K562 (cell line): ENCODE data around the gene NCOA6. TPM values are rescaled to one million over a fixed set of nuclear protein-coding genes. Genes with fewer than 3 reads are reported as not detected.
A peak's percentile ranks its signal among the peaks of the same experiment; 100 is the strongest.

Source experiments
- ATAC-seq: fragments of 200-7000 bp; cut with Tn5 transposase; 3 replicates; pipeline ENCODE4 v1.9.1; 2020; ENCODE audit warnings: moderate library complexity
- BruUV-seq: library from RNA; stranded (reverse); fragments of 400-500 nt; replicated peaks from 2 replicates; lab custom pipeline; 2021; lab: Mats Ljungman, UMichigan
- CTCF ChIA-PET: fragments of 300-600 bp; formaldehyde crosslinking; extraction: SDS; loops from one replicate; lab custom pipeline; 2021; ENCODE audit warnings: low intra/inter-chr PET ratio; lab: Yijun Ruan, JAX
- POLR2A ChIA-PET: fragments of 300-600, 350-650 bp; sonication (Branson Sonifier 250); formaldehyde crosslinking; extraction: SDS; loops from one replicate; lab custom pipeline; 2021; ENCODE audit warnings: antibody characterized with exemption, inconsistent platforms; lab: Yijun Ruan, JAX
- DNase-seq, 4 experiments: peaks; one replicate each; pipeline versions ENCODE4 v3.0.0 to v3.0.0-alpha.2; 2011 to 2018; ENCODE audit warnings: low spot score in 3 of 4, mixed read lengths in 3 of 4; ENCODE audit errors: extremely low read depth in 1 of 4
- FAIRE-seq: peaks from 2 replicates; lab custom pipeline; 2011; peaks lifted over from hg19 to GRCh38; lab: Jason Lieb, UNC
- H2AFZ ChIP-seq: 2 replicates; pipeline ENCODE4 v1.6.0; 2011; ENCODE audit warnings: low read depth, low read length, control low read depth, inconsistent platforms
- H3K27ac ChIP-seq: fragments of 200-600 bp; 3 replicates; pipeline ENCODE4 v1.8.0; 2011; ENCODE audit warnings: low read depth, mild to moderate bottlenecking, control low read depth, inconsistent platforms, low read length, moderate library complexity, mixed read lengths; ENCODE audit errors: extremely low read depth
- H3K27me3 ChIP-seq, 2 experiments: fragments of 300-600 bp in 1 of 2; 2 replicates in 1 of 2; 3 replicates in 1 of 2; pipeline versions ENCODE4 v1.6.0 to v1.8.0; 2011; ENCODE audit warnings: inconsistent platforms in 2 of 2, low read length in 2 of 2, mild to moderate bottlenecking in 1 of 2, mixed read lengths in 1 of 2, moderate library complexity in 1 of 2; ENCODE audit not compliant: control insufficient read depth in 2 of 2, insufficient read depth in 2 of 2
- H3K36me3 ChIP-seq: fragments of 300-600 bp; 3 replicates; pipeline ENCODE4 v1.8.0; 2011; ENCODE audit warnings: mild to moderate bottlenecking, low read length, inconsistent platforms; ENCODE audit not compliant: control insufficient read depth, insufficient read depth
- H3K4me1 ChIP-seq, 2 experiments: fragments of 200-600 bp in 1 of 2; replicated peaks in 1 of 2; 2 replicates in 1 of 2; 3 replicates in 1 of 2; pipeline versions ENCODE4 v1.5.1 to v1.8.0; 2011; ENCODE audit warnings: inconsistent platforms in 2 of 2, low read length in 2 of 2, mild to moderate bottlenecking in 1 of 2, mixed read lengths in 1 of 2, moderate library complexity in 1 of 2; ENCODE audit not compliant: control insufficient read depth in 2 of 2, insufficient read depth in 2 of 2
- H3K4me2 ChIP-seq: 2 replicates; pipeline ENCODE4 v1.6.1; 2011; ENCODE audit warnings: low read length, control low read depth, inconsistent platforms, mixed read lengths; ENCODE audit not compliant: insufficient read depth
- H3K4me3 ChIP-seq: fragments of 200-600 bp; sonication (generic), shearing (Covaris generic); 2 replicates; pipeline ENCODE4 v1.5.1; 2016; ENCODE audit warnings: control low read depth, inconsistent platforms
- H3K79me2 ChIP-seq: fragments of 200-600 bp; 3 replicates; pipeline ENCODE4 v1.8.0; 2011; ENCODE audit warnings: low read length, inconsistent platforms; ENCODE audit not compliant: control insufficient read depth, insufficient read depth
- H3K9ac ChIP-seq, 2 experiments: 2 replicates each; pipeline versions ENCODE4 v1.6.0 to v1.6.1; 2011; ENCODE audit warnings: low read depth in 2 of 2, low read length in 2 of 2, control low read depth in 1 of 2, inconsistent platforms in 1 of 2, mild to moderate bottlenecking in 1 of 2, mixed read lengths in 1 of 2; ENCODE audit not compliant: insufficient read depth in 1 of 2
- H3K9me1 ChIP-seq: one replicate; pipeline ENCODE4 v1.6.0; 2011; ENCODE audit warnings: inconsistent platforms, mild to moderate bottlenecking, low read length, moderate library complexity; ENCODE audit not compliant: control insufficient read depth, insufficient read depth
- H3K9me3 ChIP-seq: replicated peaks from 2 replicates; pipeline ENCODE4 v1.5.1; 2011; ENCODE audit warnings: low read depth, low read length, inconsistent platforms; ENCODE audit not compliant: control insufficient read depth, insufficient read depth
- H4K20me1 ChIP-seq: replicated peaks from 2 replicates; pipeline ENCODE4 v1.6.1; 2011; ENCODE audit warnings: low read length, inconsistent platforms, mixed read lengths; ENCODE audit not compliant: control insufficient read depth, insufficient read depth
- CTCF ChIP-seq, 3 experiments: IDR thresholded peaks in 2 of 3; conservative IDR thresholded peaks in 1 of 3; 2 replicates each; pipeline ENCODE4 v1.5.1; 2011 to 2012; ENCODE audit warnings: low read length in 3 of 3, mild to moderate bottlenecking in 3 of 3, control low read depth in 2 of 3, improper control_type of control experiment in 1 of 3, inconsistent platforms in 1 of 3, low read depth in 1 of 3, mixed read lengths in 1 of 3, moderate library complexity in 1 of 3; ENCODE audit not compliant: insufficient read depth in 2 of 3
- NCOR1 ChIP-seq: fragments of 450-650 bp; IDR thresholded peaks from 2 replicates; pipeline ENCODE4 v1.6.1; 2016; ENCODE audit warnings: mild to moderate bottlenecking, moderate library complexity
- PRDM10 ChIP-seq: fragments of 450-650 bp; IDR thresholded peaks from 2 replicates; pipeline ENCODE4 v1.6.1; 2018; ENCODE audit not compliant: partially characterized antibody
- XRCC3 ChIP-seq: fragments of 450-650 bp; IDR thresholded peaks from 2 replicates; pipeline ENCODE4 v1.6.1; 2017; ENCODE audit warnings: mild to moderate bottlenecking, moderate library complexity
- ZBTB33 ChIP-seq: sonication (generic); formaldehyde crosslinking; IDR thresholded peaks from 2 replicates; pipeline ENCODE4 v1.8.1; 2023; ENCODE audit warnings: mild to moderate bottlenecking, missing genetic modification reagents
- ZNF740 ChIP-seq, 3 experiments: fragments of 200-800 bp in 1 of 3; sonication (Bioruptor generic) in 1 of 3; sonication (generic) in 1 of 3; formaldehyde crosslinking in 1 of 3; IDR thresholded peaks; 2 replicates each; pipeline versions ENCODE4 v1.6.1 to v1.8.0; 2016 to 2022; ENCODE audit warnings: mild to moderate bottlenecking in 2 of 3, missing compliant biosample characterization in 2 of 3, missing genetic modification characterization in 2 of 3, missing genetic modification reagents in 1 of 3
- WGBS: fragments of 100-300 bp; shearing (Covaris generic); methylation state at CpG from one replicate; pipeline ENCODE4 v1.1.6; 2016; ENCODE audit warnings: low coverage, mixed read lengths; ENCODE audit not compliant: insufficient coverage; ENCODE audit errors: missing lambda C conversion rate; 5-methylcytosine and 5-hydroxymethylcytosine counted together
- in situ Hi-C: fragments of 300-500 bp; cut with MboI; formaldehyde crosslinking; loops from 4 replicates; pipeline ENCODE4 v1.15.0; 2018; ENCODE audit warnings: inconsistent platforms, mixed read lengths
- intact Hi-C: fragments of 100-400 bp; cut with micrococcal nuclease; formaldehyde crosslinking; loops from 2 replicates; pipeline ENCODE4 v1.14.2; 2022
- polyA plus RNA-seq, 8 experiments: library from polyadenylated mRNA; depleted of rRNA in 4 of 8; stranded (reverse) in 5 of 8; unstranded in 3 of 8; fragments of >200 nt; fragmentation: Nextera tagmentation in 2 of 8; fragmentation: Illumina TruSeq in 1 of 8; extraction: Ambion mirVana in 2 of 8; extraction: Trizol in 1 of 8; gene quantifications; 2 replicates each; pipeline versions ENCODE4 v1.2.1 to v1.2.3, GENCODE V29; 2011 to 2014; ENCODE audit warnings: inconsistent platforms in 1 of 8, missing spikeins in 1 of 8
- total RNA-seq, 7 experiments: library from RNA; depleted of rRNA in 6 of 7; stranded (reverse); fragments of >200 nt in 6 of 7; fragmentation: Illumina TruSeq in 2 of 7; extraction: Trizol in 2 of 7; gene quantifications; 2 replicates each; pipeline versions ENCODE4 v1.2.1 to v1.2.3, GENCODE V29; 2011 to 2021; ENCODE audit warnings: low replicate concordance in 1 of 7

Gene NCOA6
- total and polyA plus RNA-seq, 9 of the 15 experiments (the other 6 are each of a cell fraction or from before 2014, with no cell fraction given) = 6.1 to 25.0 (median 9.5) TPM

GRCh38 chr20:34709831-34710567 is 115.5 kb downstream of the NCOA6 start:
- H3K27ac ChIP-seq = peak overlapping the region; percentile 72; the same call in 2 of the 3 replicates
- peak overlapping the region; percentile 96 for H2AFZ ChIP-seq
- H3K79me2 ChIP-seq = no peaks in the 10 kb centered on the region
- peak overlapping the region; percentile 73 for H3K4me3 ChIP-seq
- H4K20me1 ChIP-seq = 0 out of 2 replicates have a peak, but pooled peaks cover 2% of the 10 kb centered on the region
- intact Hi-C loops (loop anchor here (1.0 to 5.0 kb wide), 4 partner anchors 57 to 518 kb away; no protein-coding TSS in a partner anchor), in situ Hi-C loops (loop anchor here (10.0 kb wide), 2 partner anchors 175 to 395 kb away; no protein-coding TSS in a partner anchor)
- no peaks in the 10 kb centered on the region for H3K9me3 ChIP-seq
- TF ChIP-seq ZNF740 (CRISPR knock-in tag; IDR thresholded peaks at IDR 0.05) (peak; percentile 93), ZNF740 (tag; IDR thresholded peaks at IDR 0.05) (peak in 1 of 2 experiments; percentile 90; a peak in 2 of 4 replicates), PRDM10 (peak; percentile 35), NCOR1 (no peak), ZBTB33 (0 out of 2 replicates have a peak, but pooled peaks have one; percentile 23), CTCF (IDR thresholded peaks at IDR 0.05 in 2 of 3, conservative IDR thresholded peaks at IDR 0.05 in 1 of 3; ENCODE audit: insufficient read depth in 2 of 3, low read depth in 1 of 3, low read length in 3 of 3) (0 out of 6 replicates have a peak, but pooled peaks of 1 of the 3 experiments have one; percentile 12), XRCC3 (no peak)
- peak overlapping the region; percentile 84 for H3K4me2 ChIP-seq
- 75% methylated on average over 22 of the region's 61 CpGs for WGBS
- DNase-seq (peak in 2 of 4 experiments; percentile 49 to 52), FAIRE-seq (no peak), ATAC-seq (no peak)
- peaks cover 35 to 39% of the 10 kb centered on the region in 2 experiments for H3K4me1 ChIP-seq
- H3K9me1 ChIP-seq = no peaks in the 10 kb centered on the region
- POLR2A ChIA-PET = interaction anchor here (0.7 to 0.9 kb wide), 2 partner anchors 16 to 38 kb away, joined by 3 read pairs; no protein-coding TSS in a partner anchor
- BruUV-seq = no TSS peak
- H3K9ac ChIP-seq = peak overlapping the region; percentile 79 to 93; a peak in 3 of 4 replicates
- H3K27me3 ChIP-seq = no peaks in the 10 kb centered on the region
- CTCF ChIA-PET = interaction anchor here (0.6 kb wide), 1 partner anchor 165 kb away, joined by 3 read pairs; no protein-coding TSS in a partner anchor
- H3K36me3 ChIP-seq = peaks cover 6% of the 10 kb centered on the region; the same call in 2 of the 3 replicates
